Measurements from ENCODE around the gene RNU6-9. TPM values are rescaled to one million over a fixed set of nuclear protein-coding genes. Genes with fewer than 3 reads are reported as not detected.

RNU6-9 gene
- total RNA-seq = not detected in 2 replicates

DNA sequence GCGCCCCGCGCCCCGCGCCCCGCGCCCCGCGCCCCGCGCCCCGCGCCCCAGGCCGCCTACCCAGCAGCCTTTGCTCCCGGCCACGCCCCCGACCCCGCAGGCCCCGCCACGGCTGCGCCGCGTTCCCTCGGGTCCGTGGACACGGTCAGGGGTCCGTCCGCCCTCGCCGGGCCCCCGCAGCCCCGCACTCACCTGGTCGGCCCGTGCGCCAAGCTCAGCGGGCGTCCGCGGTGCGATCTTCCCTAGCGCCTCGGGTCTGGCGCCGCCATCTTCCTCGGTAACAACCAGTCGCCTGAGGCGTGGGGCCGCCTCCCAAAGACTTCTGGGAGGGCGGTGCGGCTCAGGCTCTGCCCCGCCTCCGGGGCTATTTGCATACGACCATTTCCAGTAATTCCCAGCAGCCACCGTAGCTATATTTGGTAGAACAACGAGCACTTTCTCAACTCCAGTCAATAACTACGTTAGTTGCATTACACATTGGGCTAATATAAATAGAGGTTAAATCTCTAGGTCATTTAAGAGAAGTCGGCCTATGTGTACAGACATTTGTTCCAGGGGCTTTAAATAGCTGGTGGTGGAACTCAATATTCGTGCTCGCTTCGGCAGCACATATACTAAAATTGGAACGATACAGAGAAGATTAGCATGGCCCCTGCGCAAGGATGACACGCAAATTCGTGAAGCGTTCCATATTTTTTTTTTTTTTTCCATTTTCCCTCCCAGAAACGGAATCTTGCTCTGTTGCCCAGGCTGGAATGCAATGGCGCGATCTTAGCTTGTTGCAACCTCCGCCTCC is at the start of gene RNU6-9, which contains the start of gene MED16:
RNU6-9 (plus strand) TSS at position 591 of the 796 bp plus-strand sequence.
MED16 (minus strand) TSS at position 294 of the 796 bp plus-strand sequence. CDS start 2,056 bp downstream, outside the sequence.

GRCh38 chr19:852136-853013 is 40.9 kb upstream of the RNU6-9 start, which contains the start of gene ELANE:
TSS of gene ELANE (plus strand) at chr19:852303. CDS start at chr19:852329, 26 bp downstream.

GRCh38 chr19:858868-859843 is 34.1 kb upstream of the RNU6-9 start, which contains the start of gene CFD:
TSS of gene CFD (plus strand) at chr19:859664. CDS start at chr19:859690, 26 bp downstream.

GRCh38 chr19:913080-913748 is 19.9 kb downstream of the RNU6-9 start, which contains the start of gene R3HDM4:
TSS of gene R3HDM4 (minus strand) at chr19:913219. CDS start at chr19:913157, 62 bp downstream.

GRCh38 chr19:917323-918151 is 24.3 kb downstream of the RNU6-9 start, which contains the start of gene KISS1R:
TSS of gene KISS1R (plus strand) at chr19:917333. CDS start at chr19:917503, 170 bp downstream.

GRCh38 chr19:925526-926322 is 32.4 kb downstream of the RNU6-9 start, which contains the start of gene ARID3A:
TSS of gene ARID3A (plus strand) at chr19:926035. CDS start at chr19:929529, 3,494 bp downstream.

Other genes starting within 250 kb of the RNU6-9 start
- gene RNF126, start 230.3 kb upstream of the RNU6-9 start, total RNA-seq = 22.2 and 22.9 TPM in 2 replicates
- 55.3 and 185 TPM in 2 replicates for gene FSTL3, start 217.1 kb upstream of the RNU6-9 start, total RNA-seq
- gene PRSS57, start 198.0 kb upstream of the RNU6-9 start, total RNA-seq = not detected in 2 replicates
- 5.2 and 18.2 TPM in 2 replicates for gene PALM, start 184.5 kb upstream of the RNU6-9 start, total RNA-seq
- gene MISP, start 142.4 kb upstream of the RNU6-9 start, total RNA-seq = 0.10 and 0.13 TPM in 2 replicates
- 135 and 172 TPM in 2 replicates for gene PTBP1, start 96.0 kb upstream of the RNU6-9 start, total RNA-seq
- 0.30 TPM in 1 of 2 replicates, not detected in the other for gene PLPPR3, start 71.5 kb upstream of the RNU6-9 start, total RNA-seq
- 0.07 TPM in 1 of 2 replicates, not detected in the other for gene AZU1, start 65.6 kb upstream of the RNU6-9 start, total RNA-seq
- 0.07 TPM in 1 of 2 replicates, not detected in the other for gene PRTN3, start 52.5 kb upstream of the RNU6-9 start, total RNA-seq
- 0.13 TPM in 1 of 2 replicates, not detected in the other for gene ELANE, start 41.2 kb upstream of the RNU6-9 start, total RNA-seq
- 1.1 and 9.3 TPM in 2 replicates for gene CFD, start 33.8 kb upstream of the RNU6-9 start, total RNA-seq
- 41.2 and 43.0 TPM in 2 replicates for gene MED16, start 297 bp upstream of the RNU6-9 start, total RNA-seq
- gene R3HDM4, start 19.7 kb downstream of the RNU6-9 start, total RNA-seq = 20.3 and 28.8 TPM in 2 replicates
- gene KISS1R, start 23.8 kb downstream of the RNU6-9 start, total RNA-seq = not detected in 2 replicates
- gene ARID3A, start 32.6 kb downstream of the RNU6-9 start, total RNA-seq = 15.4 and 16.1 TPM in 2 replicates
- gene WDR18, start 90.9 kb downstream of the RNU6-9 start, total RNA-seq = 26.5 and 34.7 TPM in 2 replicates
- gene GRIN3B, start 106.9 kb downstream of the RNU6-9 start, total RNA-seq = 0.20 and 1.7 TPM in 2 replicates
- gene TMEM259, start 127.6 kb downstream of the RNU6-9 start, total RNA-seq = 91.7 and 118 TPM in 2 replicates
- gene RNU6-2, start 128.0 kb downstream of the RNU6-9 start, total RNA-seq = not detected in 2 replicates
- 200 and 242 TPM in 2 replicates for gene CNN2, start 133.1 kb downstream of the RNU6-9 start, total RNA-seq
- 6.5 and 7.7 TPM in 2 replicates for gene ABCA7, start 146.6 kb downstream of the RNU6-9 start, total RNA-seq
- gene ARHGAP45, start 173.7 kb downstream of the RNU6-9 start, total RNA-seq = 0.65 and 2.1 TPM in 2 replicates
- 103 and 125 TPM in 2 replicates for gene POLR2E, start 201.9 kb downstream of the RNU6-9 start, total RNA-seq
- 171 and 174 TPM in 2 replicates for gene GPX4, start 210.5 kb downstream of the RNU6-9 start, total RNA-seq

All from smooth muscle cell of the pulmonary artery (primary cell).